GM19043 (cell line): Measurements from ENCODE around the gene LRRC55.

Experiments
- ATAC-seq: cut with Tn5 transposase; IDR thresholded peaks from one replicate; pipeline ENCODE4 v1.9.1; 2021; ENCODE audit warnings: low read depth; ENCODE audit not compliant: unreplicated experiment

The LRRC55 gene

GRCh38 chr11:57181678-57182305 lies at the start of gene LRRC55:
LRRC55 (plus strand) TSS chr11:57181953; CDS start chr11:57182023, 70 bp downstream.
- ATAC-seq: no peak

GRCh38 chr11:57133366-57134038 lies 48.3 kb upstream of the LRRC55 start:
- no peak for ATAC-seq

- no peak for ATAC-seq
Observed at GRCh38 chr11:57134284-57134683, 47.5 kb upstream of the LRRC55 start.

GRCh38 chr11:57135020-57135751 lies 46.6 kb upstream of the LRRC55 start:
- ATAC-seq: no peak

GRCh38 chr11:57140568-57140967 lies 41.2 kb upstream of the LRRC55 start:
- ATAC-seq: no peak

- no peak for ATAC-seq
Observed at GRCh38 chr11:57143459-57143858, 38.3 kb upstream of the LRRC55 start.

GRCh38 chr11:57144075-57144474 lies 37.7 kb upstream of the LRRC55 start:
- no peak for ATAC-seq

GRCh38 chr11:57144531-57145320 lies 37.0 kb upstream of the LRRC55 start:
- no peak for ATAC-seq

- no peak for ATAC-seq
Observed at GRCh38 chr11:57146301-57146700, 35.5 kb upstream of the LRRC55 start.

GRCh38 chr11:57148621-57149020 lies 33.1 kb upstream of the LRRC55 start:
- no peak for ATAC-seq

- no peak for ATAC-seq
Observed at GRCh38 chr11:57150454-57150917, 31.3 kb upstream of the LRRC55 start.

GRCh38 chr11:57152134-57152533 lies 29.6 kb upstream of the LRRC55 start:
- ATAC-seq: no peak

- ATAC-seq: no peak
Observed at GRCh38 chr11:57153448-57153847, 28.3 kb upstream of the LRRC55 start.

- ATAC-seq: no peak
Observed at GRCh38 chr11:57154739-57155138, 27.0 kb upstream of the LRRC55 start.

- ATAC-seq: no peak
Observed at GRCh38 chr11:57155400-57155799, 26.4 kb upstream of the LRRC55 start.

GRCh38 chr11:57155838-57156607 lies 25.7 kb upstream of the LRRC55 start:
- no peak for ATAC-seq

GRCh38 chr11:57156928-57157327 lies 24.8 kb upstream of the LRRC55 start:
- ATAC-seq: no peak

- ATAC-seq: no peak
Observed at GRCh38 chr11:57157624-57158023, 24.1 kb upstream of the LRRC55 start.

GRCh38 chr11:57158180-57158579 lies 23.6 kb upstream of the LRRC55 start:
- ATAC-seq: no peak

- no peak for ATAC-seq
Observed at GRCh38 chr11:57158599-57158998, 23.2 kb upstream of the LRRC55 start.
